A549 (cell line): ENCODE measurements around the gene CCDC188. TPM values are rescaled to one million over a fixed set of nuclear protein-coding genes. Genes with fewer than 3 reads are reported as not detected.

Experiments
- ATAC-seq, 2 experiments: fragments of 200-7000 bp in 1 of 2; fragments of >200 bp in 1 of 2; cut with Nextera tagmentation in 1 of 2; cut with Tn5 transposase in 1 of 2; 3 replicates each; pipeline versions ENCODE4 v1.8.0 to v1.9.1; 2018 to 2020; ENCODE audit warnings: mild to moderate bottlenecking in 1 of 2, moderate library complexity in 1 of 2
- CTCF ChIA-PET: fragments of 300-600 bp; sonication (Branson Sonifier 250); formaldehyde crosslinking; extraction: SDS; loops from one replicate; lab custom pipeline; 2021; ENCODE audit warnings: antibody characterized with exemption, inconsistent platforms; lab: Yijun Ruan, JAX
- POLR2A ChIA-PET: fragments of 350-600 bp; formaldehyde crosslinking; extraction: SDS; loops from one replicate; lab custom pipeline; 2021; ENCODE audit warnings: antibody characterized with exemption, inconsistent platforms; lab: Yijun Ruan, JAX
- DNase-seq, 2 experiments: peaks; one replicate each; pipeline versions ENCODE4 v3.0.0 to v3.0.0-alpha.2; 2011 to 2016; ENCODE audit warnings: low read depth in 1 of 2, low spot score in 1 of 2
- FAIRE-seq: peaks from 2 replicates; lab custom pipeline; 2011; peaks lifted over from hg19 to GRCh38; lab: Jason Lieb, UNC
- H3K27ac ChIP-seq, 2 experiments: fragments of >200 bp; sonication (Bioruptor Twin); formaldehyde crosslinking; 3 replicates each; pipeline ENCODE4 v1.5.1; 2016 to 2017
- H3K4me1 ChIP-seq: fragments of >200 bp; sonication (Bioruptor Twin); formaldehyde crosslinking; 3 replicates; pipeline ENCODE4 v1.6.1; 2016
- H3K4me2 ChIP-seq: fragments of >200 bp; sonication (Bioruptor Twin); formaldehyde crosslinking; 3 replicates; pipeline ENCODE4 v1.6.1; 2016
- H3K4me3 ChIP-seq: fragments of >200 bp; sonication (Bioruptor Twin); formaldehyde crosslinking; 3 replicates; pipeline ENCODE4 v1.5.1; 2016
- H3K9me3 ChIP-seq: fragments of >200 bp; sonication (Bioruptor Twin); formaldehyde crosslinking; 3 replicates; pipeline ENCODE4 v1.6.1; 2016
- CEBPB ChIP-seq, 2 experiments: fragments of >200 bp in 1 of 2; sonication (Bioruptor Twin) in 1 of 2; formaldehyde crosslinking in 1 of 2; IDR thresholded peaks; 2 replicates each; pipeline ENCODE4 v1.6.1; 2012 to 2016
- CHD2 ChIP-seq: fragments of 150-350 bp; IDR thresholded peaks from 2 replicates; pipeline ENCODE4 v1.6.1; 2014; ENCODE audit warnings: low read length; ENCODE audit not compliant: partially characterized antibody
- FOSB ChIP-seq: fragments of 250-450 bp; sonication (Bioruptor Pico); IDR thresholded peaks from 2 replicates; pipeline ENCODE4 v1.5.0; 2020; ENCODE audit warnings: mild to moderate bottlenecking, moderate library complexity
- FOSL2 ChIP-seq, 2 experiments: fragments of 450-650 bp in 1 of 2; fragments of >200 bp in 1 of 2; sonication (Bioruptor Twin) in 1 of 2; formaldehyde crosslinking; IDR thresholded peaks; 2 replicates each; pipeline versions ENCODE4 v1.5.0 to v1.6.1; 2016 to 2020; ENCODE audit warnings: mild to moderate bottlenecking in 1 of 2, moderate library complexity in 1 of 2
- HDAC2 ChIP-seq: fragments of 200-600 bp; sonication (generic); IDR thresholded peaks from 2 replicates; pipeline ENCODE4 v1.6.1; 2016
- HEYL ChIP-seq: fragments of 250-450 bp; sonication (Bioruptor Pico); IDR thresholded peaks from 2 replicates; pipeline ENCODE4 v1.8.0; 2021; ENCODE audit warnings: mild to moderate bottlenecking, moderate library complexity
- MYC ChIP-seq: IDR thresholded peaks from 2 replicates; pipeline ENCODE4 v1.6.1; 2012; ENCODE audit warnings: mild to moderate bottlenecking, inconsistent platforms, low read length, improper control_type of control experiment, borderline replicate concordance
- NFE2L2 ChIP-seq: fragments of 150-350 bp; conservative IDR thresholded peaks from 2 replicates; pipeline ENCODE4 v1.6.1; 2014; ENCODE audit warnings: low read length
- NR3C1 ChIP-seq: fragments of >200 bp; sonication (Bioruptor Twin); formaldehyde crosslinking; IDR thresholded peaks from 3 replicates; pipeline ENCODE4 v1.6.1; 2017
- POLR2A ChIP-seq: IDR thresholded peaks from 2 replicates; pipeline ENCODE4 v1.6.1; 2012; ENCODE audit warnings: mild to moderate bottlenecking, low read length
- POLR2AphosphoS2 ChIP-seq: conservative IDR thresholded peaks from 2 replicates; pipeline ENCODE4 v1.6.1; 2012; ENCODE audit warnings: low read length, improper control_type of control experiment, inconsistent platforms
- RFX5 ChIP-seq: fragments of 450-650 bp; IDR thresholded peaks from 2 replicates; pipeline ENCODE4 v1.7.1; 2014; ENCODE audit warnings: antibody characterized with exemption, mild to moderate bottlenecking, moderate library complexity
- SMC3 ChIP-seq: fragments of >200 bp; sonication (Bioruptor Twin); formaldehyde crosslinking; IDR thresholded peaks from 3 replicates; pipeline ENCODE4 v1.6.1; 2018; ENCODE audit warnings: inconsistent platforms
- SREBF2 ChIP-seq: fragments of 450-650 bp; IDR thresholded peaks from 2 replicates; pipeline ENCODE4 v1.6.1; 2014; ENCODE audit warnings: mild to moderate bottlenecking, moderate library complexity
- TFCP2L1 ChIP-seq: fragments of 250-450 bp; sonication (Bioruptor Pico); IDR thresholded peaks from 2 replicates; pipeline ENCODE4 v1.5.0; 2021; ENCODE audit warnings: mild to moderate bottlenecking
- TP53 ChIP-seq: fragments of 250-450 bp; sonication (Bioruptor Pico); IDR thresholded peaks from 2 replicates; pipeline ENCODE4 v1.5.0; 2021; ENCODE audit warnings: mild to moderate bottlenecking, moderate library complexity
- ZFP36 ChIP-seq: fragments of 450-650 bp; IDR thresholded peaks from 2 replicates; pipeline ENCODE4 v1.6.1; 2014; ENCODE audit warnings: borderline replicate concordance; ENCODE audit not compliant: partially characterized antibody
- ZNF302 ChIP-seq: fragments of 250-450 bp; sonication (Bioruptor Pico); IDR thresholded peaks from 2 replicates; pipeline ENCODE4 v1.9.0; 2021; ENCODE audit warnings: inconsistent platforms, mild to moderate bottlenecking, moderate library complexity
- WGBS: methylation state at CpG from one replicate; pipeline ENCODE4 v1.1.6; 2017; ENCODE audit errors: missing lambda C conversion rate; 5-methylcytosine and 5-hydroxymethylcytosine counted together
- polyA plus RNA-seq, 4 experiments: library from polyadenylated mRNA; depleted of rRNA in 3 of 4; stranded (reverse); fragments of >200 nt; fragmentation: RNase III in 1 of 4; extraction: RNeasy Plus Mini Kit Qiagen cat#74134 plus additional on column Dnase treatment in 1 of 4; gene quantifications; 2 replicates in 3 of 4; 3 replicates in 1 of 4; pipeline ENCODE4 v1.2.3, GENCODE V29; 2011 to 2017
- TF ChIP-seq, protein P1 (sequence below): fragments of >200 bp; sonication (Bioruptor Twin); formaldehyde crosslinking; IDR thresholded peaks from 2 replicates; pipeline ENCODE4 v1.6.1; 2016
- TF ChIP-seq, protein P2 (sequence below): fragments of 150-350 bp; IDR thresholded peaks from 2 replicates; pipeline ENCODE4 v1.6.1; 2014; ENCODE audit warnings: low read depth, mild to moderate bottlenecking, low read length
- TF ChIP-seq, protein P3 (sequence below): fragments of >200 bp; sonication (Bioruptor Twin); formaldehyde crosslinking; IDR thresholded peaks from 3 replicates; pipeline ENCODE4 v1.6.1; 2016

Gene CCDC188
- polyA plus RNA-seq, 2 of the 4 experiments (the other 2 are of a cell fraction), result not detected

DNA sequence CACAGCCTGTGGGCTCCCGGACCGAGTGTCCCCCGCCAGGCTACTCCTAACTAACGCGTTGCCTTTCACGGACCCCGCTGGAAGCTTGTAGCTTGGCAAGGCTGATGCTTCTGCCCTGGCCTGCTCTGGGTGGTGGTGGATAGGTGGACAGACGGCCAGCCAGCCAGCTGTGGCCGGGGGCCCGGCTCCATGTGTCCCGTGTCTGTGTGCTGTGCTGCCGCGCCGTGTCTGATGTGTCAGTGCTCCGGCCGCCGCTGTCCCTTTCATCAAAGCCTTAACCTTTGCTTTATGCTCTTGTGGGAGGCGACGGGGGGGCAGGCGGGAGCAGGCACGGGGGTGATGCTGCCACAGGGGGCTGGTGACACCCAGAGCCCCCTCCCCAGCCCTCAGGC is 5.0 kb downstream of the CCDC188 start:
- Histone ChIP-seq H3K27ac (no peak overlapping the region), H3K9me3 (no peaks in the 10 kb centered on the region), H3K4me2 (no peak overlapping the region), H3K4me3 (no peak overlapping the region), H3K4me1 (no peaks in the 10 kb centered on the region)
- TF ChIP-seq CEBPB (IDR thresholded peaks at IDR 0.05) (no peak), SMC3 (no peak), MYC (no peak)
- FAIRE-seq (no peak), ATAC-seq (no peak), DNase-seq (no peak)
- CTCF ChIA-PET, result no interaction called here
- POLR2A ChIA-PET, result no interaction called here
- no CpG with 5 or more reads among the region's 21 CpGs for WGBS

DNA sequence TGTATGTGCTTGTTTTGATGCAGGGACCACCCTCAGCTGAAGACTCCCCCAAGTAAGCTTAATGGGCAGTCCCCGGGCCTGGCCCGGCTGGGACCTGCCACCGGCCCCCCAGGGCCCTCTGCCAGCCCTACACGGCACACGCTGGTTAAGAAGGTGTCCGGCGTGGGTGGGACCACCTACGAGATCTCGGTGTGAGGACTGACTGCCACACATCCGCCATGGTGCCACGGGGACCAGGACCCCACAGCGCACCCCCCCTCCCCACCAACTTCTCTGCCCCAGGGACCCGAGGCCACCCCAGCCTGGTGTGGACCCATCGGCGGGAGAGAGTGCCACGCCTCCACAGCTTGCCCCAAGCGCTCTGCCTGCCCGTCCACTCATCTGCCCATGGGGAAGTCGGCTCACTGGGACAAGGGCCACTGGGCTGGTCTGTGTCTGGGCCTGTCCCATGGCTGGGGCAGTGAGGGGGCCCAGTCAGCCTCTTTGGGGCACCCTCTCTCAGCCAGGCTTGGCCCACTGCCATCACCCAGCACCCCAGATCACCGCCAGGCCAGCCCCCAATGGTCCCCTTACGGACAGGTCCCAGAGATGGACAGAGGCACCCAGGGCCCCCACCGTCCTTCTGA is 5.5 kb downstream of the CCDC188 start:
- ChIA-PET CTCF (no interaction called here), POLR2A (no interaction called here)
- no peaks in the 10 kb centered on the region for H3K9me3 ChIP-seq
- TF ChIP-seq HEYL (CRISPR knock-in tag) (no peak), HDAC2 (no peak), TFCP2L1 (CRISPR knock-in tag) (no peak), ZNF302 (CRISPR knock-in tag) (no peak), TP53 (CRISPR knock-in tag) (no peak), POLR2AphosphoS2 (no peak), SREBF2 (no peak)
- WGBS, result 87% methylated on average over 6 of the region's 22 CpGs
- no peak overlapping the region for H3K4me2 ChIP-seq
- no peaks in the 10 kb centered on the region for H3K4me1 ChIP-seq
- ATAC-seq (no peak), DNase-seq (no peak), FAIRE-seq (no peak)
- no peak overlapping the region for H3K27ac ChIP-seq
- no peak overlapping the region for H3K4me3 ChIP-seq

DNA sequence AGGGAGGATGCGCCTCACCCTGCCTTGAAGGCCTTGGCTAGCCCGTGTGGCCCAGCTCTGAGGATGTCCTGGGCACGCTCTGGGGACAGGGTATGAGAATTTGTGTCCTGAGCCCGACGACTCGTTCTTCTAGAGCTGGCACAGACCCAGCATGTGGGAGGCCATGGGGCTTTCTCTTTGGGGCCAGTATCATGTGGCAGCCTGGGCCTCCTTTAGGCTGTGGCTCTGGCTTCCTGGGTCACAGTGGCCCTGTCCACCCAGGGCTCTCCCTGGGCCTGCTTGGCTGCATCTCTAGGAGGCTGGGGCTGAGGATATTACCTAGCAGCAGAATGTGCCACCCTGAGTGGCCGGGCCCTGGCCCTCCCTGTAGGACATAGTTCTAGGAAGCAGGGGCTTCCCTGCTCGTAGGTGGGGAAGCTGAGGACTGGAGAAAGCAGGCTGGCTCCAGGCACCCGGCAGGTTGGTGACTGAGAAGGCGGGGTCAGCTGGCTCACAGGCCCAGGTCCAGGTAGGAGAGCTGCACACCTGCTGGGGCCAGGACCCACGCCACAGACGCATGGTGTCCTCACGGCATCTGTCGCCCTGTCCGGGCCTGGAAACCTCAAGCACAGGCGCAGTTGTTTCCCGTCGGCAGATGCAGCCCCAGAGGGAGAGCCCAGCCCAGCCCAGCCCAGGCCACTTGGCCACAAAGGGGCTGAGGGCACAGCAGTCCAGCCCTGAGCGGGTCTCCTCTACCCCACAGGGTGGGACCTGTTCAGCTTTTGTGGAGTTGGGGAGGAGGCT is 6.8 kb downstream of the CCDC188 start:
- FAIRE-seq (no peak), ATAC-seq (no peak), DNase-seq (no peak)
- TF ChIP-seq, protein P1, sequence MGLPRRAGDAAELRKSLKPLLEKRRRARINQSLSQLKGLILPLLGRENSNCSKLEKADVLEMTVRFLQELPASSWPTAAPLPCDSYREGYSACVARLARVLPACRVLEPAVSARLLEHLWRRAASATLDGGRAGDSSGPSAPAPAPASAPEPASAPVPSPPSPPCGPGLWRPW, result no peak
- TF ChIP-seq NR3C1 (no peak), NFE2L2 (no peak)
- Histone ChIP-seq H3K4me2 (no peak overlapping the region), H3K4me1 (no peaks in the 10 kb centered on the region), H3K4me3 (no peak overlapping the region), H3K27ac (no peak overlapping the region), H3K9me3 (no peaks in the 10 kb centered on the region)
- ChIA-PET CTCF (interaction anchor here (0.6 to 1.0 kb wide), 2 partner anchors 10 to 145 kb away, joined by 3 to 4 read pairs; no protein-coding TSS in a partner anchor), POLR2A (no interaction called here)
- WGBS, result 83% methylated on average over 6 of the region's 19 CpGs

DNA sequence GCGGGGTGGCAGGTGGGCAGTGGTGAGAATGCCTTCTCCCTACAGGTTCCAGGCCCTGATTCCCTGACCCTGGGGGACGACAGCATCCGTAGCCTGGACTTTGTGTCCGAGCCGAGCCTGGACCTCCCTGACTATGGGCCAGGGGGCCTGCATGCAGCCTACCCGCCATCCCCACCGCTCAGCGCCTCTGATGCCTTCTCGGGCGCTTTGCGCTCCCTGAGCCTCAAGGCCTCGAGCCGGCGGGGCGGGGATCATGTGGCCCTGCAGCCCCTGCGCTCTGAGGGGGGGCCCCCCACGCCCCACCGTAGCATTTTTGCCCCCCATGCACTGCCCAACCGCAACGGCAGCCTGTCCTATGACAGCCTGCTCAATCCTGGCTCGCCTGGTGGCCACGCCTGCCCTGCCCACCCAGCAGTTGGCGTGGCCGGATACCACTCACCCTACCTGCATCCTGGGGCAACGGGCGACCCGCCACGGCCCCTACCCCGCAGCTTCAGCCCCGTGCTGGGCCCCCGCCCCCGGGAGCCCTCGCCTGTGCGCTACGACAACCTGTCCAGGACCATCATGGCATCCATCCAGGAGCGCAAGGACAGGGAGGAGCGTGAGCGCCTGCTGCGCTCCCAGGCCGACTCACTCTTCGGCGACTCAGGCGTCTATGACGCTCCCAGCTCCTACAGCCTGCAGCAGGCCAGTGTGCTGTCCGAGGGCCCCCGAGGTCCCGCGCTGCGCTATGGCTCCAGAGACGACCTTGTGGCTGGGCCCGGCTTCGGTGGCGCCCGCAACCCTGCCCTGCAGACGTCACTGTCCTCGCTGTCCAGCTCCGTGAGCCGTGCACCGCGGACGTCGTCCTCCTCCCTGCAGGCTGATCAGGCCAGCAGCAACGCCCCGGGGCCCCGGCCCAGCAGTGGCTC is 7.9 kb downstream of the CCDC188 start:
- no peak for ATAC-seq
- no peak for FAIRE-seq
- CTCF ChIA-PET, result no interaction called here
- POLR2A ChIA-PET, result no interaction called here
- TF ChIP-seq, protein P2, sequence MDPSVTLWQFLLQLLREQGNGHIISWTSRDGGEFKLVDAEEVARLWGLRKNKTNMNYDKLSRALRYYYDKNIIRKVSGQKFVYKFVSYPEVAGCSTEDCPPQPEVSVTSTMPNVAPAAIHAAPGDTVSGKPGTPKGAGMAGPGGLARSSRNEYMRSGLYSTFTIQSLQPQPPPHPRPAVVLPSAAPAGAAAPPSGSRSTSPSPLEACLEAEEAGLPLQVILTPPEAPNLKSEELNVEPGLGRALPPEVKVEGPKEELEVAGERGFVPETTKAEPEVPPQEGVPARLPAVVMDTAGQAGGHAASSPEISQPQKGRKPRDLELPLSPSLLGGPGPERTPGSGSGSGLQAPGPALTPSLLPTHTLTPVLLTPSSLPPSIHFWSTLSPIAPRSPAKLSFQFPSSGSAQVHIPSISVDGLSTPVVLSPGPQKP, result no peak
- no peak for TF ChIP-seq POLR2A
- no peak for TF ChIP-seq FOSB (CRISPR knock-in tag)
- no peak for TF ChIP-seq FOSL2 (IDR thresholded peaks at IDR 0.05)
- no peak for TF ChIP-seq FOSL2 (CRISPR knock-in tag; IDR thresholded peaks at IDR 0.05)
- TF ChIP-seq, protein P3, sequence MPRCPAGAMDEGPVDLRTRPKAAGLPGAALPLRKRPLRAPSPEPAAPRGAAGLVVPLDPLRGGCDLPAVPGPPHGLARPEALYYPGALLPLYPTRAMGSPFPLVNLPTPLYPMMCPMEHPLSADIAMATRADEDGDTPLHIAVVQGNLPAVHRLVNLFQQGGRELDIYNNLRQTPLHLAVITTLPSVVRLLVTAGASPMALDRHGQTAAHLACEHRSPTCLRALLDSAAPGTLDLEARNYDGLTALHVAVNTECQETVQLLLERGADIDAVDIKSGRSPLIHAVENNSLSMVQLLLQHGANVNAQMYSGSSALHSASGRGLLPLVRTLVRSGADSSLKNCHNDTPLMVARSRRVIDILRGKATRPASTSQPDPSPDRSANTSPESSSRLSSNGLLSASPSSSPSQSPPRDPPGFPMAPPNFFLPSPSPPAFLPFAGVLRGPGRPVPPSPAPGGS, result no peak
- TF ChIP-seq ZFP36, result no peak
- no peak for TF ChIP-seq CHD2
- TF ChIP-seq RFX5, result no peak
- Histone ChIP-seq H3K4me1 (no peaks in the 10 kb centered on the region), H3K4me3 (no peak overlapping the region), H3K27ac (no peak overlapping the region), H3K4me2 (no peak overlapping the region), H3K9me3 (no peaks in the 10 kb centered on the region)
- DNase-seq, result no peak
- WGBS, result 94% methylated on average over 33 of the region's 65 CpGs
